ENCODE data around the gene ARHGDIG. TPM values are rescaled to one million over a fixed set of nuclear protein-coding genes. Genes with fewer than 3 reads are reported as not detected.

ARHGDIG gene
- total and polyA plus RNA-seq, 9 of the 15 experiments (the other 6 are each of a cell fraction or from before 2014, with no cell fraction given) = 0.36 to 2.5 (median 0.64) TPM; not detected in 2

DNA sequence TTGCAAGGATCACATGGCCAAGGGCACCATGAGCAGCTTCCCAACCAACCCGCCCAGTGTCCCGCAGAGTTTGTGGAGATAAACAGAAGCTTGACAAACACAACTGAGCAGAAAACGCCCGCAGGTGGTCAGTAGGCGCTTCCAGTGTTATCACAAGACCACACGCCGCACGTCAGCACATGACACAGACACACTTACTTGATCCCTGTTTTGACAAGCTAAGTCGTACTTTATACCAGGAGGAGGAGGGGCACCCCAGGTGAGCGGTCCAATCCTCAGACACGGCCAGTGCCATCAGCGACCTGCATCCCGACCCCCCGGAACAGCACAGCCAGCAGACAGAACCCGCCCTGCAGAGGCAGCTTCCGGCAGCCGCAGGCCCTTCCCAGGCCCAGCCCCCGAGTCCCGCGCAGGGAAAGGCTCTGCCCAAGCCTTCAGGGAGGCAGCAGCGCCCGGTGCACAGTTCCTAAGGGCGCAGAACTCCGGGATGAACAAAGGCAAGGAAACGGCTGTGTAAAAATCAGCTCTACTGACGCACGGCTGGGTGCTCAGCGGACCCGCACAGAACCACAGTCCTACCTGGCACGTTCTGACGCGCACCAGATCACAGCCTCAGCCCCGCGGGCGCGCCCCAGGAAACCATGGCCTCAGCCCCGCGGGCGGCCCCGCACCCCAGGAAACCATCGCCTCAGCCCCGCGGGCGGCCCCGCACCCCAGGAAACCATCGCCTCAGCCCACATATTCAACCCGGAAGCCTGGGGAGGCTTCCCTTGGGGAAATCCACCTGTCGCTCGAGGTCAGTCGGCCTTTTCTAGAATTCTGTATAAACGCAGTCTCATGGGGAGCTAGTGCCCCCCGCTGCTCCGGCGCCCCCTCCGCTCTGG is 44.3 kb downstream of the ARHGDIG start (continued):
- TF ChIP-seq, protein P1, sequence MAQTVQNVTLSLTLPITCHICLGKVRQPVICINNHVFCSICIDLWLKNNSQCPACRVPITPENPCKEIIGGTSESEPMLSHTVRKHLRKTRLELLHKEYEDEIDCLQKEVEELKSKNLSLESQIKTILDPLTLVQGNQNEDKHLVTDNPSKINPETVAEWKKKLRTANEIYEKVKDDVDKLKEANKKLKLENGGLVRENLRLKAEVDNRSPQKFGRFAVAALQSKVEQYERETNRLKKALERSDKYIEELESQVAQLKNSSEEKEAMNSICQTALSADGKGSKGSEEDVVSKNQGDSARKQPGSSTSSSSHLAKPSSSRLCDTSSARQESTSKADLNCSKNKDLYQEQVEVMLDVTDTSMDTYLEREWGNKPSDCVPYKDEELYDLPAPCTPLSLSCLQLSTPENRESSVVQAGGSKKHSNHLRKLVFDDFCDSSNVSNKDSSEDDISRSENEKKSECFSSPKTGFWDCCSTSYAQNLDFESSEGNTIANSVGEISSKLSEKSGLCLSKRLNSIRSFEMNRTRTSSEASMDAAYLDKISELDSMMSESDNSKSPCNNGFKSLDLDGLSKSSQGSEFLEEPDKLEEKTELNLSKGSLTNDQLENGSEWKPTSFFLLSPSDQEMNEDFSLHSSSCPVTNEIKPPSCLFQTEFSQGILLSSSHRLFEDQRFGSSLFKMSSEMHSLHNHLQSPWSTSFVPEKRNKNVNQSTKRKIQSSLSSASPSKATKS (CRISPR knock-in tag; IDR thresholded peaks at IDR 0.05) = no peak
- TF ChIP-seq, protein P2, sequence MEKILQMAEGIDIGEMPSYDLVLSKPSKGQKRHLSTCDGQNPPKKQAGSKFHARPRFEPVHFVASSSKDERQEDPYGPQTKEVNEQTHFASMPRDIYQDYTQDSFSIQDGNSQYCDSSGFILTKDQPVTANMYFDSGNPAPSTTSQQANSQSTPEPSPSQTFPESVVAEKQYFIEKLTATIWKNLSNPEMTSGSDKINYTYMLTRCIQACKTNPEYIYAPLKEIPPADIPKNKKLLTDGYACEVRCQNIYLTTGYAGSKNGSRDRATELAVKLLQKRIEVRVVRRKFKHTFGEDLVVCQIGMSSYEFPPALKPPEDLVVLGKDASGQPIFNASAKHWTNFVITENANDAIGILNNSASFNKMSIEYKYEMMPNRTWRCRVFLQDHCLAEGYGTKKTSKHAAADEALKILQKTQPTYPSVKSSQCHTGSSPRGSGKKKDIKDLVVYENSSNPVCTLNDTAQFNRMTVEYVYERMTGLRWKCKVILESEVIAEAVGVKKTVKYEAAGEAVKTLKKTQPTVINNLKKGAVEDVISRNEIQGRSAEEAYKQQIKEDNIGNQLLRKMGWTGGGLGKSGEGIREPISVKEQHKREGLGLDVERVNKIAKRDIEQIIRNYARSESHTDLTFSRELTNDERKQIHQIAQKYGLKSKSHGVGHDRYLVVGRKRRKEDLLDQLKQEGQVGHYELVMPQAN (IDR thresholded peaks at IDR 0.05; ENCODE audit: borderline replicate concordance) = peak; percentile 73; the same call in 1 of the 2 replicates
- TF ChIP-seq, protein P3, sequence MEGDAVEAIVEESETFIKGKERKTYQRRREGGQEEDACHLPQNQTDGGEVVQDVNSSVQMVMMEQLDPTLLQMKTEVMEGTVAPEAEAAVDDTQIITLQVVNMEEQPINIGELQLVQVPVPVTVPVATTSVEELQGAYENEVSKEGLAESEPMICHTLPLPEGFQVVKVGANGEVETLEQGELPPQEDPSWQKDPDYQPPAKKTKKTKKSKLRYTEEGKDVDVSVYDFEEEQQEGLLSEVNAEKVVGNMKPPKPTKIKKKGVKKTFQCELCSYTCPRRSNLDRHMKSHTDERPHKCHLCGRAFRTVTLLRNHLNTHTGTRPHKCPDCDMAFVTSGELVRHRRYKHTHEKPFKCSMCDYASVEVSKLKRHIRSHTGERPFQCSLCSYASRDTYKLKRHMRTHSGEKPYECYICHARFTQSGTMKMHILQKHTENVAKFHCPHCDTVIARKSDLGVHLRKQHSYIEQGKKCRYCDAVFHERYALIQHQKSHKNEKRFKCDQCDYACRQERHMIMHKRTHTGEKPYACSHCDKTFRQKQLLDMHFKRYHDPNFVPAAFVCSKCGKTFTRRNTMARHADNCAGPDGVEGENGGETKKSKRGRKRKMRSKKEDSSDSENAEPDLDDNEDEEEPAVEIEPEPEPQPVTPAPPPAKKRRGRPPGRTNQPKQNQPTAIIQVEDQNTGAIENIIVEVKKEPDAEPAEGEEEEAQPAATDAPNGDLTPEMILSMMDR (IDR thresholded peaks at IDR 0.05 in 2 of 3, conservative IDR thresholded peaks at IDR 0.05 in 1 of 3; ENCODE audit: insufficient read depth in 2 of 3, low read depth in 1 of 3, low read length in 3 of 3) = no peak
- TF ChIP-seq, protein P4, sequence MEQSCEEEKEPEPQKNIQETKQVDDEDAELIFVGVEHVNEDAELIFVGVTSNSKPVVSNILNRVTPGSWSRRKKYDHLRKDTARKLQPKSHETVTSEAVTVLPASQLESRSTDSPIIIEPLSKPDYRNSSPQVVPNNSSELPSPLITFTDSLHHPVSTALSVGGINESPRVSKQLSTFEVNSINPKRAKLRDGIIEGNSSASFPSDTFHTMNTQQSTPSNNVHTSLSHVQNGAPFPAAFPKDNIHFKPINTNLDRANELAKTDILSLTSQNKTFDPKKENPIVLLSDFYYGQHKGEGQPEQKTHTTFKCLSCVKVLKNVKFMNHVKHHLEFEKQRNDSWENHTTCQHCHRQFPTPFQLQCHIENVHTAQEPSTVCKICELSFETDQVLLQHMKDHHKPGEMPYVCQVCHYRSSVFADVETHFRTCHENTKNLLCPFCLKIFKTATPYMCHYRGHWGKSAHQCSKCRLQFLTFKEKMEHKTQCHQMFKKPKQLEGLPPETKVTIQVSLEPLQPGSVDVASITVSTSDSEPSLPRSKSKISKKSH (CRISPR knock-in tag; IDR thresholded peaks at IDR 0.05) = no peak
- TF ChIP-seq, protein P5, sequence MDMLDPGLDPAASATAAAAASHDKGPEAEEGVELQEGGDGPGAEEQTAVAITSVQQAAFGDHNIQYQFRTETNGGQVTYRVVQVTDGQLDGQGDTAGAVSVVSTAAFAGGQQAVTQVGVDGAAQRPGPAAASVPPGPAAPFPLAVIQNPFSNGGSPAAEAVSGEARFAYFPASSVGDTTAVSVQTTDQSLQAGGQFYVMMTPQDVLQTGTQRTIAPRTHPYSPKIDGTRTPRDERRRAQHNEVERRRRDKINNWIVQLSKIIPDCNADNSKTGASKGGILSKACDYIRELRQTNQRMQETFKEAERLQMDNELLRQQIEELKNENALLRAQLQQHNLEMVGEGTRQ (CRISPR knock-in tag; IDR thresholded peaks at IDR 0.05) = peak; percentile 78
- TF ChIP-seq ZNF77 (CRISPR knock-in tag; IDR thresholded peaks at IDR 0.05) (no peak), ZNF551 (CRISPR knock-in tag; IDR thresholded peaks at IDR 0.05) (no peak), EP300 (IDR thresholded peaks at IDR 0.05; ENCODE audit: low read length) (peak; percentile 79; the same call in 1 of the 2 replicates), ZNF780A (CRISPR knock-in tag; IDR thresholded peaks at IDR 0.05) (no peak), POLR2A (conservative IDR thresholded peaks at IDR 0.05) (no peak), FOXA3 (CRISPR knock-in tag; conservative IDR thresholded peaks at IDR 0.05 in 1 of 2, IDR thresholded peaks at IDR 0.05 in 1 of 2) (no peak), BDP1 (IDR thresholded peaks at IDR 0.05; ENCODE audit: insufficient read depth, insufficient read length) (no peak), HOXB6 (CRISPR knock-in tag; IDR thresholded peaks at IDR 0.05; ENCODE audit: borderline replicate concordance) (no peak), KAT8 (IDR thresholded peaks at IDR 0.05; ENCODE audit: low read depth) (no peak)
- TF ChIP-seq, protein P6, sequence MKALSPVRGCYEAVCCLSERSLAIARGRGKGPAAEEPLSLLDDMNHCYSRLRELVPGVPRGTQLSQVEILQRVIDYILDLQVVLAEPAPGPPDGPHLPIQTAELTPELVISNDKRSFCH (CRISPR knock-in tag; IDR thresholded peaks at IDR 0.05) = no peak
- TF ChIP-seq, protein P6 (tag; IDR thresholded peaks at IDR 0.05) = no peak
- TF ChIP-seq, protein P7, sequence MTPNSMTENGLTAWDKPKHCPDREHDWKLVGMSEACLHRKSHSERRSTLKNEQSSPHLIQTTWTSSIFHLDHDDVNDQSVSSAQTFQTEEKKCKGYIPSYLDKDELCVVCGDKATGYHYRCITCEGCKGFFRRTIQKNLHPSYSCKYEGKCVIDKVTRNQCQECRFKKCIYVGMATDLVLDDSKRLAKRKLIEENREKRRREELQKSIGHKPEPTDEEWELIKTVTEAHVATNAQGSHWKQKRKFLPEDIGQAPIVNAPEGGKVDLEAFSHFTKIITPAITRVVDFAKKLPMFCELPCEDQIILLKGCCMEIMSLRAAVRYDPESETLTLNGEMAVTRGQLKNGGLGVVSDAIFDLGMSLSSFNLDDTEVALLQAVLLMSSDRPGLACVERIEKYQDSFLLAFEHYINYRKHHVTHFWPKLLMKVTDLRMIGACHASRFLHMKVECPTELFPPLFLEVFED (CRISPR knock-in tag; conservative IDR thresholded peaks at IDR 0.05) = no peak
